Right lobe of liver (tissue), 6 donors: ENCODE results near the gene NEIL3. TPM values are rescaled to one million over a fixed set of nuclear protein-coding genes. Genes with fewer than 3 reads are reported as not detected.
A peak's percentile ranks its signal among the peaks of the same experiment; 100 is the strongest.

Source experiments
- ATAC-seq, 4 donors: fragments of 200-7000 bp; cut with Tn5 transposase; one replicate each; pipeline ENCODE4 v1.9.1; 2020; ENCODE audit warnings: mild to moderate bottlenecking in 4 of 4, moderate library complexity in 4 of 4
- DNase-seq, 3 donors: peaks; one replicate each; pipeline ENCODE4 v3.0.0-alpha.2; 2020
- H3K27ac ChIP-seq, 3 donors: fragments of 200-600 bp; one replicate each; pipeline ENCODE4 v1.8.0; 2022
- H3K27me3 ChIP-seq, 2 donors: fragments of 200-600 bp; one replicate each; pipeline ENCODE4 v1.8.0; 2022
- H3K36me3 ChIP-seq, 4 donors: fragments of 200-600 bp; sonication (generic) in 1 of 4; one replicate each; pipeline versions ENCODE4 v1.5.1 to v1.8.0; 2017 to 2022; ENCODE audit warnings: control low read depth in 1 of 4
- H3K4me1 ChIP-seq, 4 donors: fragments of 200-600 bp; sonication (generic) in 1 of 4; one replicate each; pipeline versions ENCODE4 v1.5.1 to v1.8.0; 2017 to 2022; ENCODE audit warnings: control low read depth in 1 of 4
- H3K4me3 ChIP-seq, 3 donors: fragments of 200-600 bp; one replicate each; pipeline ENCODE4 v1.8.0; 2022
- H3K9me3 ChIP-seq, 4 donors: fragments of 200-600 bp; sonication (generic) in 1 of 4; one replicate each; pipeline versions ENCODE4 v1.5.1 to v1.8.0; 2017 to 2022; ENCODE audit warnings: control low read depth in 1 of 4
- POLR2A ChIP-seq: fragments of 450-650 bp; IDR thresholded peaks from one replicate; pipeline ENCODE4 v1.6.1; 2017; ENCODE audit warnings: antibody characterized with exemption, mild to moderate bottlenecking
- whole genome bisulfite sequencing: methylation state at CpG from one replicate; pipeline ENCODE4 v1.1.6; 2018; ENCODE audit warnings: low coverage, low lambda C conversion rate; ENCODE audit not compliant: insufficient coverage; ENCODE audit errors: missing lambda C conversion rate; 5-methylcytosine and 5-hydroxymethylcytosine counted together
- intact Hi-C, 2 donors: fragments of 100-400 bp; cut with DNase I; formaldehyde crosslinking; loops; one replicate each; pipeline versions ENCODE4 v1.11.2 to v1.14.1; 2022
- long read RNA-seq: library from polyadenylated mRNA; unstranded; transcript quantifications from one replicate; pipeline ENCODE4 v2.0.0, GENCODE V29; 2019
- total RNA-seq, 6 experiments: library from RNA; depleted of rRNA in 2 of 6; stranded (reverse); fragments of >200 nt in 2 of 6; fragmentation: NEBNext Ultra II Directional in 3 of 6; extraction: Animal tissue kit (Norgen Biotek cat#: 25700) in 3 of 6; gene quantifications; one replicate each; pipeline versions ENCODE4 v1.1.0 to v1.2.4, GENCODE V29; 2016 to 2023
- TF ChIP-seq, protein P1 (sequence below), 4 donors: fragments of 200-600 bp in 3 of 4; fragments of 450-650 bp in 1 of 4; IDR thresholded peaks; one replicate each; pipeline versions ENCODE4 v1.5.1 to v1.8.0; 2016 to 2022; ENCODE audit warnings: antibody characterized with exemption in 4 of 4, mild to moderate bottlenecking in 2 of 4
- donor health status: DM: no; HTN: yes; CAD: no.
- donor health status: DM: no; HTN: no; CAD: no.
- donor health status: DM: no; HTN: no; CAD: no.
- donor health status: DM: no; HTN: yes; CAD: no.
- donor health status: DM: no; HTN: yes; CAD: no.

Gene NEIL3, protein sequence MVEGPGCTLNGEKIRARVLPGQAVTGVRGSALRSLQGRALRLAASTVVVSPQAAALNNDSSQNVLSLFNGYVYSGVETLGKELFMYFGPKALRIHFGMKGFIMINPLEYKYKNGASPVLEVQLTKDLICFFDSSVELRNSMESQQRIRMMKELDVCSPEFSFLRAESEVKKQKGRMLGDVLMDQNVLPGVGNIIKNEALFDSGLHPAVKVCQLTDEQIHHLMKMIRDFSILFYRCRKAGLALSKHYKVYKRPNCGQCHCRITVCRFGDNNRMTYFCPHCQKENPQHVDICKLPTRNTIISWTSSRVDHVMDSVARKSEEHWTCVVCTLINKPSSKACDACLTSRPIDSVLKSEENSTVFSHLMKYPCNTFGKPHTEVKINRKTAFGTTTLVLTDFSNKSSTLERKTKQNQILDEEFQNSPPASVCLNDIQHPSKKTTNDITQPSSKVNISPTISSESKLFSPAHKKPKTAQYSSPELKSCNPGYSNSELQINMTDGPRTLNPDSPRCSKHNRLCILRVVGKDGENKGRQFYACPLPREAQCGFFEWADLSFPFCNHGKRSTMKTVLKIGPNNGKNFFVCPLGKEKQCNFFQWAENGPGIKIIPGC
- 1 to 10 TPM in 1 of 6 experiments, under 1 TPM in 3, not detected in 2; 0.13 to 2.3 (median 0.63) TPM for total RNA-seq
- long read RNA-seq, result 0 reads

- Histone ChIP-seq H3K9me3 (no peaks in the 10 kb centered on the region), H3K27ac (no peak within 1 kb of the TSS), H3K36me3 (no peaks in the 10 kb centered on the region), H3K4me3 (peak within 1 kb of the TSS; percentile 50 to 66 (median 63)), H3K27me3 (no peaks in the 10 kb centered on the region), H3K4me1 (peaks cover 0 to 5% (median under 1%) of the 10 kb centered on the region in 4 donors)
- intact Hi-C loops, result no loop called here
- TF ChIP-seq, protein P1, sequence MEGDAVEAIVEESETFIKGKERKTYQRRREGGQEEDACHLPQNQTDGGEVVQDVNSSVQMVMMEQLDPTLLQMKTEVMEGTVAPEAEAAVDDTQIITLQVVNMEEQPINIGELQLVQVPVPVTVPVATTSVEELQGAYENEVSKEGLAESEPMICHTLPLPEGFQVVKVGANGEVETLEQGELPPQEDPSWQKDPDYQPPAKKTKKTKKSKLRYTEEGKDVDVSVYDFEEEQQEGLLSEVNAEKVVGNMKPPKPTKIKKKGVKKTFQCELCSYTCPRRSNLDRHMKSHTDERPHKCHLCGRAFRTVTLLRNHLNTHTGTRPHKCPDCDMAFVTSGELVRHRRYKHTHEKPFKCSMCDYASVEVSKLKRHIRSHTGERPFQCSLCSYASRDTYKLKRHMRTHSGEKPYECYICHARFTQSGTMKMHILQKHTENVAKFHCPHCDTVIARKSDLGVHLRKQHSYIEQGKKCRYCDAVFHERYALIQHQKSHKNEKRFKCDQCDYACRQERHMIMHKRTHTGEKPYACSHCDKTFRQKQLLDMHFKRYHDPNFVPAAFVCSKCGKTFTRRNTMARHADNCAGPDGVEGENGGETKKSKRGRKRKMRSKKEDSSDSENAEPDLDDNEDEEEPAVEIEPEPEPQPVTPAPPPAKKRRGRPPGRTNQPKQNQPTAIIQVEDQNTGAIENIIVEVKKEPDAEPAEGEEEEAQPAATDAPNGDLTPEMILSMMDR (IDR thresholded peaks at IDR 0.05), result no peak
- no peak for TF ChIP-seq POLR2A
- 1% methylated on average over 22 of the region's 52 CpGs for WGBS
- DNase-seq, result peak; percentile 92 to 95 (median 94)
- ATAC-seq, result peak; percentile 97 to 99 (median 99)
These were observed at the start of gene NEIL3 for GRCh38 chr4:177309522-177310371. Gene NEIL3 (plus strand): TSS chr4:177309874. CDS start chr4:177309954, 80 bp downstream.

DNA sequence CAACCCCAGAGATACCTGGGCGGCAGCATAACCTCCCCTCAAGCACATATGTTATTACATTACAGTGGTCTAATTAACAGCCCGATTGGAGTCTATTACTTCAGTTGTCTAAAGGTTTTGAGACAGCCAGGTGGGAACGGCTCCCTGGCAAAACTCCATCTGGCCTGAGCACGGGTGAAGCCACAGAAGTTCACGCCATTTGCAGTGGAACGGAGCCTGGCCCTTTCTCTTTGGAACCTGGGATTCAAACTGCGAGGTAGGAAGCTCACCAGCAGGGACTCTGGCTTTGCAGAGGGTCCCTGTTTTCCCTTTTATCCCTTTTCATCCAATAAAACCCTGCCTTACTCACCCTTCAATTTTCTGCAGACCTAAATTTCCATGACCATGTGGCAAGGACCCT is 45.9 kb upstream of the NEIL3 start:
- 100% methylated on average over 1 of the region's 7 CpGs for WGBS
- intact Hi-C loops, result no loop called here
- TF ChIP-seq POLR2A, result no peak
- TF ChIP-seq, protein P1 (IDR thresholded peaks at IDR 0.05), result no peak
- H3K9me3 ChIP-seq, result no peaks in the 10 kb centered on the region
- peaks cover 0 to 7% (median 0%) of the 10 kb centered on the region in 4 donors for H3K4me1 ChIP-seq
- no peaks in the 10 kb centered on the region for H3K27me3 ChIP-seq
- no peaks in the 10 kb centered on the region for H3K36me3 ChIP-seq
- DNase-seq, result no peak
- ATAC-seq, result no peak
- no peak overlapping the region for H3K27ac ChIP-seq
- no peak overlapping the region for H3K4me3 ChIP-seq

GRCh38 chr4:177264788-177265422 is 44.8 kb upstream of the NEIL3 start:
- TF ChIP-seq, protein P1 (IDR thresholded peaks at IDR 0.05), result no peak
- no peak for TF ChIP-seq POLR2A
- no peak overlapping the region for H3K27ac ChIP-seq
- DNase-seq, result no peak
- H3K4me3 ChIP-seq, result no peak overlapping the region
- no peak for ATAC-seq
- H3K36me3 ChIP-seq, result no peaks in the 10 kb centered on the region
- no peaks in the 10 kb centered on the region for H3K9me3 ChIP-seq
- peaks cover 0 to 7% (median 0%) of the 10 kb centered on the region in 4 donors for H3K4me1 ChIP-seq
- 39% methylated on average over 2 of the region's 2 CpGs for WGBS
- intact Hi-C loops, result no loop called here
- H3K27me3 ChIP-seq, result no peaks in the 10 kb centered on the region

GRCh38 chr4:177265729-177266128 is 43.9 kb upstream of the NEIL3 start:
- H3K36me3 ChIP-seq, result no peaks in the 10 kb centered on the region
- no peaks in the 10 kb centered on the region for H3K27me3 ChIP-seq
- no peak overlapping the region for H3K27ac ChIP-seq
- no peak for DNase-seq
- intact Hi-C loops, result no loop called here
- 26% methylated on average over 3 of the region's 3 CpGs for WGBS
- peak; percentile 42 to 74 (median 66) for ATAC-seq
- H3K4me1 ChIP-seq, result peaks cover 0 to 7% (median 0%) of the 10 kb centered on the region in 4 donors
- no peak for TF ChIP-seq POLR2A
- TF ChIP-seq, protein P1 (IDR thresholded peaks at IDR 0.05), result no peak
- no peaks in the 10 kb centered on the region for H3K9me3 ChIP-seq
- H3K4me3 ChIP-seq, result no peak overlapping the region
